IMR-90 (cell line): ENCODE measurements around the gene CCDC33.

Experiments used
- BHLHE40 ChIP-seq: fragments of 150-350 bp; IDR thresholded peaks from 2 replicates; pipeline ENCODE4 v1.6.1; 2016; ENCODE audit warnings: mild to moderate bottlenecking, low read depth, low read length
- CEBPB ChIP-seq: IDR thresholded peaks from 2 replicates; pipeline ENCODE4 v1.6.1; 2012; ENCODE audit warnings: low read depth, low read length, improper control_type of control experiment
- CHD1 ChIP-seq: IDR thresholded peaks from 2 replicates; pipeline ENCODE4 v1.6.1; 2012; ENCODE audit warnings: low read depth, low read length, improper control_type of control experiment
- CTCF ChIP-seq: conservative IDR thresholded peaks from 2 replicates; pipeline ENCODE4 v1.5.1; 2012; ENCODE audit warnings: mild to moderate bottlenecking, low read depth, low read length, improper control_type of control experiment
- ELK1 ChIP-seq: fragments of 150-350 bp; IDR thresholded peaks from 2 replicates; pipeline ENCODE4 v1.6.1; 2016; ENCODE audit warnings: low read depth, mild to moderate bottlenecking, low read length, moderate library complexity, borderline replicate concordance
- FOS ChIP-seq: fragments of 150-350 bp; IDR thresholded peaks from 2 replicates; pipeline ENCODE4 v1.6.1; 2016; ENCODE audit warnings: low read depth, low read length
- MAFK ChIP-seq: IDR thresholded peaks from 2 replicates; pipeline ENCODE4 v1.6.1; 2012; ENCODE audit warnings: low read depth, low read length, improper control_type of control experiment
- NFE2L2 ChIP-seq: fragments of 150-350 bp; IDR thresholded peaks from 2 replicates; pipeline ENCODE4 v1.6.1; 2016; ENCODE audit warnings: low read depth, mild to moderate bottlenecking, low read length
- POLR2A ChIP-seq: IDR thresholded peaks from 2 replicates; pipeline ENCODE4 v1.6.1; 2012; ENCODE audit warnings: mild to moderate bottlenecking, low read depth, low read length
- RAD21 ChIP-seq: IDR thresholded peaks from 2 replicates; pipeline ENCODE4 v1.6.1; 2012; ENCODE audit warnings: low read length, improper control_type of control experiment
- RCOR1 ChIP-seq: IDR thresholded peaks from 2 replicates; pipeline ENCODE4 v1.6.1; 2012; ENCODE audit warnings: mild to moderate bottlenecking, low read length, improper control_type of control experiment; ENCODE audit not compliant: insufficient replicate concordance
- RFX5 ChIP-seq: IDR thresholded peaks from 2 replicates; pipeline ENCODE4 v1.8.0; 2012; ENCODE audit warnings: low read depth, mild to moderate bottlenecking, low read length, moderate library complexity
- SMC3 ChIP-seq: fragments of 150-350 bp; IDR thresholded peaks from 2 replicates; pipeline ENCODE4 v1.6.1; 2016; ENCODE audit warnings: low read depth, mild to moderate bottlenecking, antibody characterized with exemption, low read length, moderate library complexity
- USF2 ChIP-seq: fragments of 150-350 bp; IDR thresholded peaks from 2 replicates; pipeline ENCODE4 v1.6.1; 2017; ENCODE audit warnings: mild to moderate bottlenecking, antibody characterized with exemption, low read length, low read depth

GRCh38 chr15:74362482-74362881, 126.4 kb downstream of the CCDC33 start:
- no peak for TF ChIP-seq CTCF
- TF ChIP-seq RFX5, result no peak
- no peak for TF ChIP-seq NFE2L2
- no peak for TF ChIP-seq CHD1
- no peak for TF ChIP-seq SMC3
- no peak for TF ChIP-seq POLR2A
- TF ChIP-seq MAFK, result no peak
- TF ChIP-seq USF2, result no peak
- no peak for TF ChIP-seq BHLHE40
- TF ChIP-seq CEBPB, result no peak
- no peak for TF ChIP-seq RAD21
- TF ChIP-seq RCOR1, result no peak
- TF ChIP-seq FOS, result no peak
- no peak for TF ChIP-seq ELK1
